GM18868 (cell line): ENCODE results near the gene MRPL21.
A peak's percentile ranks its signal among the peaks of the same experiment; 100 is the strongest.

Experiments
- ATAC-seq: cut with Tn5 transposase; IDR thresholded peaks from one replicate; pipeline ENCODE4 v1.9.1; 2021; ENCODE audit warnings: mild to moderate bottlenecking, moderate library complexity; ENCODE audit not compliant: unreplicated experiment

MRPL21 gene

DNA sequence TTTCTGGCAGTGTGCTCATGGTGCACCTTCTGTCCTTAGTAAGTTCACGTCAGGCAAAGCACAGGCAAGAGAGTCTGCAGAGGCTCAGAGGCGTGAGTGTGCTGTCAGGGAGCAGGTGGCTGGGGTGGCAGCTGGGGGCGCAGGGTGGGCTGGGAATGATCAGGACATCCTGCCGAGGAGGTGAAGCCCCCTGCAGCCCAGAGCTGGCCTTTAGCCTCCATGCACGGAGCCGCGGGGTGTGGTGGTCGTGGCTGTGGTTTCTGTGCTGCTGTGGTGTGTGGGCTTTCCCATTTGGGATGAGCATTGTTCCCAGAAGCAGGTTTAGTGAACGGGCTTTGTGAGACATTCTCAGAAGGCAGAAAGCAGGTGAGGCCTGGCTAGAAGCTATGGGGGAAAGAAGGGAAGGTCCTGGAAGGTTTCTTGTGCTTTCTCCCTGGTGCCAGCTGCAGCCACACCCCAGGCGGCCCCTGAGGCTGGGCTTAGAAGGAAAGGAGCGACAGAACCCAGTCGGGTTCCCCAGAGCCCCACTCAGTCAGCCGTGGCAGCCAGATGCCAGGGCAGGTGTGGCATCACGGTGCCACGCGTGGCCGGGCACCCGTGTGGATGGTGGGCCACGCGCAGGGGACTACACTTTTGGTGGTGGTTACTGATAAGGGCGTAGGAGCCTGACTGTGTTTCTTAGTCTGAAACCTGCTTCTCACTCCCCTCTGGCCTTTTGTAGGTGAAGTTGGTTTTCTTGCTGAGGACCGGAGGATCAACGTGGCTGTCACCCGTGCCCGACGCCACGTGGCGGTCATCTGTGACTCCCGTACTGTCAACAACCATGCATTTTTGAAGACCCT, 32.1 kb upstream of the MRPL21 start:
- no peak for ATAC-seq

DNA sequence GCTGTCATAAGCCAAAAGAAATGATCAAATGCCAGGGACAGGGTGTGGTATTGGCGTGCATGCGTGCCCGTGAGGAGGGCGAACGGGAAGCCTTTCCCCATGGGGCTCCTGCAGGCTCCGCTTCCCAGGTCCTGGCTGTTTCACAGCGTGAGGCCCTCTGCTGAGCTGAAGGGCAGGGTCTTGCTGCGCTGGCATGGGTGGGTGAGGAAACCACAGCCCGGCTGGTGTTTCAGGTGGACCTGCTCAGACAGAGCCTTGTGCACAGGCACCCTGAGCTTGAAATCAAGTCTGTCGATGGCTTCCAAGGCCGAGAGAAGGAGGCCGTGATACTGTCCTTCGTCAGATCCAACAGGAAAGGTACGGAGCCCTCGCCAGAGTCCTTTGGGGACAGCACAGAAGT, 31.4 kb upstream of the MRPL21 start:
- ATAC-seq = no peak

DNA sequence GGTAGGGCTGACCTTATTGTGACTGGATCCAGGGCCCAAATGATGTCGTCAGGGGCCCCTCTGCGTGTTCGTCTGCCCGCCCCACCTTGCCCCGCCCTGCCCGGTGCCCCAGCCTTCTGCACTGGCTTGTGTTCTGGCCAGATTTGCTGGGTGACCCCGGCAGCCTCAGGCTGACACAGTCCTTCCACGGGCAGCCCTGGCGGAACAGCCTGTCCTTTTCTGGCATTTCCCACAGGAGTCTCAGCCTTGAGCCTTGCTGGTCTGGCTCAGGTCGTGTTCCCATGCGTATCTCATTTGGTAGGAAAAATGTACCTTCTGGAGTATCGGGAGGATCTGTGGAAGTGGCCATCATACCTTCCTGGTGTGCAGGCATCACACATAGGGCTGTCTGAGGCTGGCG, 31.0 kb upstream of the MRPL21 start:
- ATAC-seq = no peak

DNA sequence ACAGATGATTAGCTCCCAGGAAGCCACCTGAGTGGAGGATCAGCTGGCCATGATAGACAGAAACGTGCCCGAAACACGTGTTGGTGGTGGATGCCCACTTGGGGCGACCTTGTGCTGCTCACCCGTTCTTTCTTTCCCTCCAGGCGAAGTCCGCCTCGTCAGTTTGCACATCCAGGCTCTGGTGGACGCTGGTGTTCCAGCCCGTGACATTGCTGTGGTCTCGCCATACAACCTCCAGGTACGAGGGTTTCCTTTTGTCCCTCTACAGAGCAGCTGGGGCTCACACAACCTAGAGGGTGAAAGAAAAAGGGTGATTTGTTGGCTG, 30.7 kb upstream of the MRPL21 start:
- no peak for ATAC-seq

DNA sequence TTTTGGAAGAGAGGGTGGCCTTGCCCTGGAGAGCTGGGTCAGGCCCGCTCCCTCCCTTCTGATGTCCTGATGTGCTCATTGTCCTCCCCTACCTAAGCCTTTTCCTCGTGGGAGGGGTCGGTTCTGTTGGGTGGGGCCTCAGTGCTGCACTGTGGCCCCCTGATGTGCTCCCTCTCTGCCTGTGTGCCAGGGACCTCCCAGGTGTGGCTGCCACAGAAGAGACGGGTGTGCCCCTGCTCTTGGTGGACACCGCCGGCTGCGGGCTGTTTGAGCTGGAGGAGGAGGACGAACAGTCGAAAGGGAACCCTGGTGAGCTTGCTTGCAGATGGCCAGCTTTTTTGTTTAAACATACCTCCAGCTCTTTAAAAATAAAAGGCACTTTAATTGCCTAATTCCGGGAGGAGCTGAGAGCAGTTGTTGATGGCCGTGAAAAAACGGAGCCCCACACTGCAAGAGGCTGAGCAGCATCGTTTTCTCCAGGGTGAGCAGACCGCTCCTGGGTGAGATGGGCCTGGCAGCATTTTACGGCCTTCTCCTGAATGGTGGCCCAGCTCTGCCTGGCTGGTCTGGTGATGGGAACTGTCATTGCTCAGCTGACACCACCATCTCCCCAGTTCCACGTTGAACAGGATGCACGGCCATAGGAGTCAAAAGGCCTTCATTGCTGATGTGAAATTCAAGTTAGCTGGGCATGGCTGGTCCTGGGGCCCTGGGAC, 30.1 kb upstream of the MRPL21 start:
- ATAC-seq = no peak

DNA sequence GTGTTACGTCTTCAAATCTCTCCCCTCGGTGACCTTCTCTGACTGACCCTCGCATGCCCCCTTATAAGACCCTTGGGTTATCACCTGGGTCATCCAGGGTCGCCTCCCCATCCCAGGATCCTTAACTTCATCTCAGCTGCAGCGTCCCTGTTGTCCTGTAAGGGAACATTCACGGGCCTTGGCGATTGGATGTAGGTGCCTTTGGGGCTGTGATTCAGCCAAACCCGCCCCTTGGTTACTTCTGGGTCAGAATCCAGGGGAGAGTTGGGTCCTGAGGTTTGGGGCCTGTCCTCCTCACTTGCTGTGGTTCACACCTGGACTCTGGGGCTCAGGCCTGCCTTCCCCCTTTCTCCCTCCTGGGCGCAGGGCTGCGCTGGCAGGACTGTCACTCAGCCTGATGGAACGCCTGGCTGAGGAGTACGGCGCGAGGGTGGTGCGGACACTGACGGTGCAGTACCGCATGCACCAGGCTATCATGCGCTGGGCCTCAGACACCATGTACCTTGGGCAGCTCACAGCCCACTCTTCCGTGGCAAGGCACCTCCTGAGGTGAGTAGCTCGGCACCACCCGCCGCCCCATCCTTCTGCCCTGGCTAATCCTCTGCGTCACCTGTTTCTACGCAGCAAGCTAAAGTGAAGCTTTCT, 29.4 kb upstream of the MRPL21 start:
- ATAC-seq = no peak

DNA sequence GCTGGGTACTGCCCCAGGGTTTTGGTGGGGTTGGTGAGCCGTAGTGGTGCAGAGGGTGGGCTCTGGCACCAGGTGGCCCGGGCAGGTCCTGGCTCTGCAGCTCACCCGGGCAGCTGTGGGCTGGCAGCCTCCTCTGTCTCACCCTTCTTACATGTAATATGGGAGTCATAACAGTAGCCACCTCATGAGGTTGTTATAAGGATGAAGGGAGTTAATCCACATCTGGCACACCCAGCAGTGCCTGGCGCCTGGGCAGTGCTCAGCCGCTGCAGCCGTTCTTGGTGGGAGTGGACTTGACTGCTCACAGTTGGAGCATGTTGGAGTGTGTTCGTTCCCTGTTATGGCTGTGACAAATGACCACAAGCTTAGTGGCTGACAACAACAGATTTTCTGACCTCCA, 28.7 kb upstream of the MRPL21 start:
- ATAC-seq = no peak

DNA sequence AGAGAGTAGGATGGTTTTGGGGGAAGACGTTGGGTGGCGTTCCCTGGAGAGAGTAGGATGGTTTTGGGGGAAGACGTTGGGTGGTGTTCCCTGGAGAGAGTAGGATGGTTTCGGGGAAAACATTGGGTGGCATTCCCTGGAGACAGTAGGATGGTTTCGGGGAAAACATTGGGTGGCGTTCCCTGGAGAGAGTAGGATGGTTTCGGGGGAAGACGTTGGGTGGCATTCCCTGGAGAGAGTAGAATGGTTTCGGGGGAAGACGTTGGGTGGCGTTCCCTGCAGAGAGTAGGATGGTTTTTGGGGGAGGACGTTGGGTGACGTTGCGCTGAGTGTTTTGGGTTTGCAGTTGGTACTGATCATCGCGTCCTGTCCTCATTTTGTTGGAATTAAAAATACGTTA, 28.3 kb upstream of the MRPL21 start:
- ATAC-seq = no peak

DNA sequence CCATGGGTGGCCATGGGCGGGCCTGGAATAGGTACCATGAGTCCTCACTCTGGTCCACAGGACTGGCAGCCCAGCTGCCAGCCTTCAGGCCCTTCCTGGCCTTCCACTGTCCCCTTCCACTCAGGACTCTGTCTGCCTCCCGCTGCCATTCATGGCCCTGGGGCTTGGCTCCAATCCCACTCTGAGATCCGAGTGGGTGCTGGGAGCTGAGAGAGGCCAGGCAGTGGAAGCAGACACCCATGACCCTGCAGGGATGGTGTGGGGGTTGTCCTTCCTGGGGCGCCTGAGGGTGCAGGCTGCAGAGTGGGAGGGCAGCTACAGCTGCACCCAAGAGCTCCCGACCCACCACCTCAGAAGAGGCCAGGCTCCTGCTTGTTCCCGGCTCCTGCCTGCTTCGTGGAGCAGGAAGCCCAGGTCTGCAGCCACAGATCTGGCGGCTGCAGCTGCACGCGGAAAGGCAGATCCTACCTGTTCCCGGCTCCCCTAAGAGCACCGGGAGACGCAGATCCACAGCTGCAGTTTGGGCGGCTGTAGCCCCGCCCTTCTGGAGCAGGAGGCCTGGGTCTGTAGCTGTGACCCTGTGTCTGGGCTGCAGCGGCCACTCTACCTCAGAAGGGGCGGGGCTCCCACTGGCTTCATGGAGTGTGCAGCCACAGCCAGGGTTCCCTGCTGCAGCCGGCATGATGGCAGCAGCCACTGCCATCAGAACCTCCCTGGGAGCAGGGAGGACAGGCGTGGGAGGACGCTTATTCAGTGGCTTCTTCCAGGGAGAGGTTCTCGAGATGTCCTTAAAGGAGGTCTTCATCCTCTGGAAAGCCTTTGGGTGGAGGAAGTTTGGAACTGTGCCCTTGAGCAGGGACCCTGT, 27.6 kb upstream of the MRPL21 start:
- no peak for ATAC-seq

DNA sequence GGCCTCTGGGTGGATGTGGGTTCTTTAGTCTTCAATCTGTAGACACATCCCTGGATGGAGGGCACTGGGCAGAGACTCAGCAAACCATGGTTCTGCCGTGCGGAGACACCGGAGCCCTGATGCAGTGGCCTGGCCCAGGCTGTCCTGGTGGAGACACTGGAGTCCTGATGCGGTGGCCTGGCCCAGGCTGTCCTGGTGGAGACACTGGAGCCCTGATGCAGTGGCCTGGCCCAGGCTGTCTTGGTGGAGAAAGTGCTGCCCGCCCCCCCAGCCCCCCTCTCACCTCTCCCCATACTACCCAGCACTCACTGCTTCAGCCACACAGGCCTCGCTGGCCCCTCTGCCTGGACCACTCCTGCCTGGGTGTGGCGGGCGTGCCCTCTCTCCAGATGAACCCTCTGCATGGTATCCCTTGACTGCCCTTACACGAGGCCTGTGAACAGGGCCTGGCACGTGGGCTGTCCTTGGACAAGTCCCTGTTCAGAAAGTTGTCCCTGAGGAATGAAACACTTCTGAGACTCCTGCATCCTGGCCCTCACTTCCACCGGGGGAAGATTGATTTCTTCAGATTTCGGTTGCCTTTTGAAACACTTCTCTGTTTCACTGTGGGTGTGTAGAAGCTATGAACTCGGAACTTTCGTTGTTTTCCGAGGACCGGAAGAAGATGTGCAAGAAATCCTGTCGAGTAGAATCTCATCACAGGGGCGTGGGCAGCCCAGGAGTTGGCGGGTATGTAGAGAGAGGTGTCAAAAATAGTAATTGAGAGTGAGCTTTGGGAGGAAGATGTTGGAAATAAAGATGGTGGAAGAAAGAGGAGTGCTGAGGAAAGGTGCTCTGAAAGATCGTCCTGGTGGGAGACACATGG, 26.3 kb upstream of the MRPL21 start:
- ATAC-seq = no peak

DNA sequence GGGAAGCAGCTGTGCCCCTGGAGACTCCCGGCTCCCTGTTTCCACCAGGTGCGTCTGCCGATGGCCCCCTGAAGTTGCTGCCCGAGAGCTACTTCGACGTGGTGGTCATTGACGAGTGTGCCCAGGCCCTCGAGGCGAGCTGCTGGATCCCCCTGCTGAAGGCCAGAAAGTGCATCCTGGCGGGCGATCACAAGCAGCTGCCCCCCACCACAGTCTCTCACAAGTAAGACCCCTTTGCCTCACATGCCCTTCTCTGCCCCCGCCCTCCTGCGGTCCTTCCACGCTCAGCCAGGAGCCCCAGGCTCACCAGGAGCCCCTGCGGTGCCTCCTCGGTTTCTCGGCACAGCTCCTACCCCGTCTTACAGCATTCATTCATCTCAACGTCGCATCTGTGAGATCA, 25.5 kb upstream of the MRPL21 start:
- ATAC-seq = no peak

DNA sequence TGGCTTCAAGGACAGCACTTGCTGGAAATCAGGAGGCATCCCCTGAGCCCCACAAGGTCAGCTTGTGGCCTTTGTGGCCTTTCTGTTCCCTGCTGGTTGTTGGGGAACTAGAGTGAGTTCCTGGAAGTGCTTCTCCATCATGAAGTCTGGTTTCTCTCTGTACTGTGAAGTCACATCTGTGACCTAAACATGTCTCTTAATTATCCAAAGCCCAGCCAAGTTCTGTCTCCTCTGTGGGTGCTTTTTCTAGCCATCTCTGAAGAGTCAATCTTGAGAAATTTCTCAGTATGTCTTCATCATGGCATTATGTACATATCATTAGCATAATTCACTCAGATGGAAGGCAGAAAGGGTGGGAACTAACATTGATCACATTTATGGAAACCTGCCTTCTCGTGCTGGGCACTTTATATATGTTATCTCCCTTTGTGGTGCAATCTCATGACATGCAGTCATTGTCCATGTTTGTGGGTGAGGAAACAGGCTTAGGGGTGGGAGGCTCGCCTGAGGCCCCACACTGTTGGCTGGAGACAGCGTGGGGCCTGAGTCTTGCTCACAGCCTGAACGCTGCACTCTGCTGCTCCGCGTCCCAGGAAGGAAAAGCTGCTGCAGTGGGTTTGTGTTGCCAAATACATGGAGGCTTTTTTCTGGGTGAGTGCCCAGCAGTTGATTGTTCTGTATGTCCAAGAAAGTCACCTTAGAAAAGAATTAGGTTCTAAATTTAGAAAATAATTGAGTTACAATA, 24.7 kb upstream of the MRPL21 start:
- no peak for ATAC-seq

DNA sequence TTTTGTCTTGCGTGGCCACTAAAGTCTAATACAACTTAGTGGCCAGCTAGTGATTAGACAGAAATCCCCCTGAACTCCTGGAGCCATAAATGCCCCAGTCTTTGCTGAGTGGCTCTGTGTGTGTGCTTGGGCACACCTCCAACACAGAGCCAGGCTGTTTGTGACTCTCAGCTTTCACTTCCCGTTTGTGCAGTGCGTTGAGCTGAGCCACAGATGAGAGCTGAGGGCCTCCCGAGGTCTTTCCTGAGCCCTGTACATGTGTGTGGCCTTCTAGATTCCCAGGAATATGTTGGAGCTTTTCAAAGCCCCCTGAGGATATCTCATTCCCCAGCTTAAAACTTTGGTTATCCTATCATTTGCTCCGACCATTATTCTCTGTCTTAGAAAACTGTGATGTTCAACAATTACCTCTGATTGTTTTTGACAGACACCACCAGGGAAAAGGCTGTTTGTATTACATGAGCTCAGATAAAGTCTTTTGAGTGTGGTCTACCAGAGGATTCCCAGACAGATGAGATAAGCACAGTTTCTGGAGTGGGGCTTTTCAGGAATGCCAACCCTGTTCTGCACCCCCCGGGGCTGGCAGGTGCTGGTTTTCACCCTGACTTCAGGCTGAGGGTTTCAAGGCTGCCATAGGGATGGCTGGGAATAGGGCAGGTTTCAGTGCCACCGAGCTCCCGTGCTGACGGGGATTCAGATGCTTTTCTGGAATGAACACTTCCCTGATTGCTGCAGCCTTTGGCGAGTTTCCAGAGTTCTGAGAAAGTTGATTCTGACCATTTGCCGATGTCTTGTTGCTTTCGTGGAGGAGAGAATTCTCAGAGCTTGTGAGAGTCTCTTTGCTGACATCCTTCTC, 23.9 kb upstream of the MRPL21 start:
- peak; percentile 77 for ATAC-seq

DNA sequence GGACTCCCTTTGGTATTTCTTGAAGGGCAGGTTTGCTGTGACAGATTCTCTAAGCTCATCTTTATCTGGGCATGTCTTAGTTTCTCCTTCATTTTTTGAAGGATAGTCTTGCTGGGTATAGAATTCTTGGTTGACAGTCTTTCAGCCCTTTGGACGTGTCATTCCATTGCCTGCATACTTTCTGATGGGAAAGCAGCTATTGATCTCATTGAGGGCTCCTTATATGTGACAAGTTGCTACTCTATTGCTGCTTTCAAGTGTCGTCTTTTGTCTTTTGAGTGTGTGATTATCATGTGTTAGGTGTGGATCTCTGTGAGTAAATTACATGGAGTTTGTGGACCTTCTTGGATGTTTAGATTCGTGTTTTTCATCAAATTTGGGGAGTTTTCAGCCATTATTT, 22.0 kb upstream of the MRPL21 start:
- no peak for ATAC-seq

DNA sequence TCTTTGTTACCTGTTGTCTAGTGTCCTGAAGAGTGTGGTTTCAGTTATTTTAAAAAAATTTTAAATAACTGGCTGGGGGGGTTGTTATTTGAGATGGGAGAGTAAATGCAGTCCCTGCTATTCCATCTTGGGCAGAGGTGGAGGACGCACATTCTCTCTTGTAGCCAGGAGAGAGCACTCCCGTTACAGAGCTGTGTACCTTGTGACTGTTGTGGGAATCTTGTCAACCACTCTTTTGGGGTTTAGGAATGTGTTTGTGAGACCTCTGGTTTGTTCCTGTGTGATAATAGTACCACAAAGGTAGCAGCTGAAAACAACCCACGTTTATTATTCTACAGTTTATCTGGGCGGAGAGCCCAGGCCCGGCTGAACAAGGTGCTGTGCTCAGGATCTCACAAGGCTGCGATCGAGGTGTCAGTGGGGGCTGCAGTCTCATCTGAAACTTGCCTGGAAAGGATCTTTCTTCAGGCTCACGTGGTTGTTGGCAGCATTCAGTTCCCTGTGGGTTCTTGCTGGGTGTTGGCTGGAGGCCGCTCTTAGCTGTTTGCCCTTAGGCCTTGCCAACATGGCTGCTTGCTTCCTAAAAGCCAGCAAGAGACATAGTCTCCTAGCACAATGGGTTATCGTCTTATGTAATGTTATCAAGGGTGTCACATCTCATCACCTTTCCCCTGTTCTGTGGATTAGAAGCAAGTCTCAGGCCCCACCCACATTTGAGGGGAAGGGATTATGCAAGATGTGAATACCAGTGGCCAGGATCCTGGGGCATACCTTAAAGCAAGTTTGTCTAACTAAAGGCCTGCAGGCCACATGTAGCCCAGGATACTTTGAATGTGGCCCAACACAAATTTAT, 20.7 kb upstream of the MRPL21 start:
- no peak for ATAC-seq

DNA sequence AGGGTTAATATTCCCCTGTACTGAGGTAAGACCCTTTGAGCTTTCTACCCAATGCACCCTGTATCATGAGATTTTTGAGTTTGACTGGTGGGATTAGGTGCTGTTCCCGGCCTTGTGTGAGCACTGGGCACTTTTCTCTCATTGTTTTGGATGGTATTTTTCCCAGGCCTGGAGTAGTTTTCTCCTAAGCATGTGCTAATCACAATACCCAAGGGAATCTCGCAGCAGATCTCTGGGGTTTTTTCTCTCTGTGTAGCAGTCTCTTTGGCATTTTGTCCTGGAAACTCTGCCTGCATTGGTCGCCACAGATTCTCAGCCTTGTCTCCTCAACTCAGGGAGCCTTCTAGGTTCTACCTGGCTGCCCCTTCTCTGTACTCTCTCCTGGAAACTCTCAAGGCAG, 20.0 kb upstream of the MRPL21 start:
- ATAC-seq = no peak

DNA sequence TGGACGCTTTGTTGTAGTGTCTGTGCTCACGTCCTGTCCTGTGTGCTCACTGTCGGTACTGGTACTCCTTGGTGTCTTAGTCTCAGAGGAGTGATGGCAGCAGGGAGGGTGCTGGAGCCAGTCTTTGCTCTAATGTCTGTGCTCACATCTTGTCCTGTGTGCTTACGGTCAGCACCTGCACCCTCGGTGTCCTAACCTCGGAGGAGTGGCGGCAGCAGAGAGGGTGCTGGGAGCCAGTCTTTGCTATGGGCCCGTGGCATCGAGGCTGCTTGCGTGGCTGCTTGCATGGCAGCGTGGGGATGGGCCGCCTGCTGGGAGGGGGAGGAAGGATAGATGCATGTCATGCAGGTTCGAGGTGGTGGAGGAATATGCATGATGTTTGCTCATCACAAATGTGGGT, 12.8 kb upstream of the MRPL21 start:
- ATAC-seq = no peak

DNA sequence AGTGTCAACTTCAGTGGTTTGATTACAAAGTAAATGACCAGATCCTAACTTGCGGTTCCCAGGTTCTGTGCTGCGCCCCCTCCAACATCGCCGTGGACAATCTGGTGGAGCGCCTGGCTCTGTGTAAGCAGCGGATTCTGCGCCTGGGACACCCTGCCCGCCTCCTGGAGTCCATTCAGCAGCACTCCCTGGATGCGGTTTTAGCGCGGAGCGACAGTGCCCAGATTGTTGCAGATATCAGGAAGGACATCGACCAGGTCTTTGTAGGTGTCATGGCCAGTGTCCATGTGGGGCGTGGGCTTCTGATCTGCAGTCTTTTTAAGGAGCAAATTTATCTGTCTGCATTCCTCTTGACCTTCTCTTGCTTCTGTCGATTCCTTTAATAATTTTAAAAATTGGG, 11.1 kb upstream of the MRPL21 start:
- no peak for ATAC-seq
